ENCODE results near the gene TMEM179.

TMEM179 gene

GRCh38 chr14:104603711-104604401 lies 716 bp downstream of the TMEM179 start:
- no peak for TF ChIP-seq CTCF (conservative IDR thresholded peaks at IDR 0.05; ENCODE audit: low read depth, low read length)
- DNase-seq (ENCODE audit: low read depth) = no peak
- no peak overlapping the region for H3K4me3 ChIP-seq (ENCODE audit: low read depth, low read length)

- DNase-seq (ENCODE audit: low read depth) = no peak
- no peak overlapping the region for H3K4me3 ChIP-seq (ENCODE audit: low read depth, low read length)
- TF ChIP-seq CTCF (conservative IDR thresholded peaks at IDR 0.05; ENCODE audit: low read depth, low read length) = no peak
These were observed 1.6 kb downstream of the TMEM179 start for GRCh38 chr14:104602933-104603325.

GRCh38 chr14:104602315-104602932 lies 2.1 kb downstream of the TMEM179 start:
- TF ChIP-seq CTCF (conservative IDR thresholded peaks at IDR 0.05; ENCODE audit: low read depth, low read length) = no peak
- no peak overlapping the region for H3K4me3 ChIP-seq (ENCODE audit: low read depth, low read length)
- DNase-seq (ENCODE audit: low read depth) = no peak

DNA sequence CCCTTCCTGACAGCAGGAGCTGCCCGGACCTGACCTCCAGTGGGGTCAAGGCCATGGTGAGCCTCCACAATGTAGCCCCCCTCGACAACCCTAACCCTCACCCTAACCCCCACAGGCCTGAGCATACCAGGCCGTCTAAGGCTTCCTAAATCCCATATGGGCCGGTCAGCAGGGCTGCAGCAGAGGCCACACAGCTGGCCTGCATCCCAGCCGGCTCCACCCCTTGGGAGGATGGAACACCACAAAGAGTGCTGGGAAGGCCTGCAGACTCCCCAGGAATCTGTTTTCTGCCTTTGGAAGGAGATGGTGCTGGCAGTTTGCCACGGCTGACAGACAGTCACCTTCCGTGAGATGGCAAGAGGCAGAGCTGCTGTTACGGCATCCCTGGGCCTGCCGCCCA lies 2.8 kb downstream of the TMEM179 start:
- no peak overlapping the region for H3K4me3 ChIP-seq (ENCODE audit: low read depth, low read length)
- no peak for TF ChIP-seq CTCF (conservative IDR thresholded peaks at IDR 0.05; ENCODE audit: low read depth, low read length)
- DNase-seq (ENCODE audit: low read depth) = no peak

DNA sequence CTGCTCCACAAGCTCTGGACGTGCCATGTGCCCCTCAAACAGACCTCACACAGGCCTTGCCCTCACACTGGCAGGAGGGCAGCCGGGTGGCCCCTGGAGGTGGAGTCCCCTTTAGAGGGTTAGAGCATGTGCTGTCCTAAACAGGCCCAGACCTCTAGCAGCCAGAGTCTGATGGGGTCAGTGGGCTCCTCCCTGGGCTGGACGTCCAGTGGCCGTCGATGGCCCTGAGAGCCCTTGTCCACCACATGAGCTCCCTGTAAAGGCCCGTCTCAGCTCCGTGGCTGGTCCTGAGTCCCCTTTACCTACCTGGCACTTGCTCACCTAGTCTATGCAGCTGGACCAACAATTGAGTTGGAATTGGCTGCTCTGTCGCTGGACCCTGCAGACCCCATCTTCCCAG lies 3.8 kb downstream of the TMEM179 start:
- TF ChIP-seq CTCF (conservative IDR thresholded peaks at IDR 0.05; ENCODE audit: low read depth, low read length) = no peak
- no peak for DNase-seq (ENCODE audit: low read depth)
- H3K4me3 ChIP-seq (ENCODE audit: low read depth, low read length) = no peak overlapping the region

DNA sequence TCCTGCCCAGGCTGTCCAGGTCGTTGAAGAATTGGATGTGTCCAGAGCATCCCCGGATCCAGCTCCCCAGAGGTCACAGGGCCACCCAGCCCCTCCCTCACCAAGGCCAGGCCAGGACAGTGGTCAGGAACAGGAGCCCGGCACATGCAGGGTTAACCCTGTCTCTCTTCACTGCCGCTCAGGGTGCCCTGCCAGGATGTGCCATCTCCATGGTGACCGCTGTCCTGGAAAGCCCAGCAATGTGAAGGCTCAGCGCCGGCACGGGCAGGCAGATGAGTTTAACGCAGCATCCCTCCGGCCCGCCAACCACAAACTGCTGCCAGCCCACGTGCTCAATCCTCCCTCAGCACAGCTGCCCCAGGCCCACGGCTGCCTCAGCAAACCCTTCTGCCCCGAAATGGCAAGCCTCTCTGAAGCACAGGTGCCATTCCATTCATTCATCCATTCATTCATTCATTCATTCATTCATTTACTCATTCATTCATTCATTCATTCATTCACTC lies 4.4 kb downstream of the TMEM179 start:
- no peak overlapping the region for H3K4me3 ChIP-seq (ENCODE audit: low read depth, low read length)
- no peak for TF ChIP-seq CTCF (conservative IDR thresholded peaks at IDR 0.05; ENCODE audit: low read depth, low read length)
- DNase-seq (ENCODE audit: low read depth) = no peak

DNA sequence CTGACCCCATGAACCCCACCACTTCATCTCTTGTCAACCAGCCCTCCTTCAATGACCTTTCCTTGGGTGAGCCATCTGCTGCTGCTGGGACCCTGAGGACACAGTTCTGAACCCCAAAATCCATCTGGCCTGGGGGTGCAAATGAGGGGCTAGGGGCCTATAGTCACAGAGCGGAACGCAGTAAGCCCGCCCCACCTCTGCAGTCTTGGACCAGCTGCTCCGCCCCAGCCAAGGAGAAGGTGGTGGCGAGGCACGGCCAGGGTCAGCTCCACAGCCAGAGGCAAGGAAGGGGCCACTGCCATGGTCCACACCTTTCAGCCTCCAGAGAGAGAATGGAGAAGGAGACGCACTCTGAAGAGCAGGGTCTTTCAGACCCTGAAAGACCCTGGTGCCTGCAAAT lies 5.1 kb downstream of the TMEM179 start:
- H3K4me3 ChIP-seq (ENCODE audit: low read depth, low read length) = no peak overlapping the region
- no peak for TF ChIP-seq CTCF (conservative IDR thresholded peaks at IDR 0.05; ENCODE audit: low read depth, low read length)
- DNase-seq (ENCODE audit: low read depth) = no peak
